Left lung (tissue), 10 donors: Measurements from ENCODE around the gene ME3. TPM values are rescaled to one million over a fixed set of nuclear protein-coding genes. Genes with fewer than 3 reads are reported as not detected.

Experiments
- ATAC-seq: fragments of 200-7000 bp; cut with Tn5 transposase; one replicate; pipeline ENCODE4 v1.9.1; 2020; ENCODE audit warnings: moderate library complexity
- DNase-seq, 4 donors: peaks; one replicate each; pipeline ENCODE4 v3.0.0-alpha.2; 2013 to 2020
- H3K27ac ChIP-seq, 2 donors: fragments of 200-600 bp; sonication (generic) in 1 of 2; one replicate each; pipeline versions ENCODE4 v1.5.0 to v1.8.0; 2020 to 2021
- H3K27me3 ChIP-seq, 2 donors: fragments of 200-600 bp; sonication (generic) in 1 of 2; one replicate each; pipeline versions ENCODE4 v1.5.0 to v1.8.0; 2020 to 2021
- H3K36me3 ChIP-seq, 2 donors: fragments of 200-600 bp; sonication (generic) in 1 of 2; one replicate each; pipeline versions ENCODE4 v1.5.0 to v1.8.0; 2020 to 2021
- H3K4me1 ChIP-seq, 2 donors: fragments of 200-600 bp; one replicate each; pipeline ENCODE4 v1.8.0; 2021
- H3K4me3 ChIP-seq, 2 donors: fragments of 200-600 bp; sonication (generic) in 1 of 2; one replicate each; pipeline versions ENCODE4 v1.5.0 to v1.8.0; 2020 to 2021; ENCODE audit warnings: mild to moderate bottlenecking in 1 of 2
- H3K9me3 ChIP-seq, 2 donors: fragments of 200-600 bp; sonication (generic) in 1 of 2; one replicate each; pipeline versions ENCODE4 v1.5.0 to v1.8.0; 2020 to 2021
- intact Hi-C, 2 donors: fragments of 100-400 bp; cut with DNase I; formaldehyde crosslinking; loops; one replicate each; pipeline versions ENCODE4 v1.11.2 to v1.14.2; 2022
- polyA plus RNA-seq, 6 donors: library from polyadenylated mRNA; unstranded; fragments of 120-200 nt; gene quantifications; one replicate each; pipeline ENCODE4 v1.2.1, GENCODE V29; 2013; ENCODE audit not compliant: insufficient read length in 6 of 6
- total RNA-seq, 2 donors: library from RNA; stranded (reverse); fragmentation: NEBNext Ultra II Directional; extraction: Animal tissue kit (Norgen Biotek cat#: 25700); gene quantifications; one replicate each; pipeline ENCODE4 v1.2.1, GENCODE V29; 2021
- TF ChIP-seq, protein P1 (sequence below), 2 donors: fragments of 200-600 bp; sonication (generic) in 1 of 2; IDR thresholded peaks; one replicate each; pipeline versions ENCODE4 v1.5.0 to v1.8.0; 2021; ENCODE audit warnings: antibody characterized with exemption in 2 of 2
- donor health status: DM: no; HTN: yes; CAD: no.
- donor health status: DM: no; HTN: no; CAD: no.

ME3 gene
- total and polyA plus RNA-seq, 8 donors, result 21.6 to 44.6 (median 30.5) TPM

DNA sequence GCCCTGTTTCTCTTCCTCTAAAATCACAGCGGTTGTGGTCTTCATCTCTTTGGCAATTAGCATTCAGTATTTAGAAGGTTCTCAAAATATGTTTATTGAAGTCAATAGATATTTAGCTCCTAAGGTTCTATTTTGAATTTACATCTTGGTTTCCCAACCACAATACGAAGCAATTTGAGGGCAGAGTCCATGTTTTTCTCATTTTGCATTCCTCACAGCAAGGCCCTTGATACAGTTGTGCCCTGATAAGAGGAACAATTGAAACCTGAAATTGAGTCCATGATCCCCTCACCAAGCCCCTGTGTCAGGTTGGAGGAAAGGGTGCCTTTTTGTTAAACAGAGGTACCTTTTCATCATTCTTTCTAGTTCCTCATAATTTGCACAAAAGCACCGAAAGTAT is 166.2 kb downstream of the ME3 start:
- Histone ChIP-seq H3K4me3 (no peak overlapping the region), H3K36me3 (no peaks in the 10 kb centered on the region), H3K9me3 (no peaks in the 10 kb centered on the region), H3K27ac (no peak overlapping the region), H3K4me1 (peaks cover 0 to 8% of the 10 kb centered on the region in 2 donors), H3K27me3 (no peaks in the 10 kb centered on the region)
- ATAC-seq, result no peak
- DNase-seq, result no peak
- intact Hi-C loops, result no loop called here
- TF ChIP-seq, protein P1, sequence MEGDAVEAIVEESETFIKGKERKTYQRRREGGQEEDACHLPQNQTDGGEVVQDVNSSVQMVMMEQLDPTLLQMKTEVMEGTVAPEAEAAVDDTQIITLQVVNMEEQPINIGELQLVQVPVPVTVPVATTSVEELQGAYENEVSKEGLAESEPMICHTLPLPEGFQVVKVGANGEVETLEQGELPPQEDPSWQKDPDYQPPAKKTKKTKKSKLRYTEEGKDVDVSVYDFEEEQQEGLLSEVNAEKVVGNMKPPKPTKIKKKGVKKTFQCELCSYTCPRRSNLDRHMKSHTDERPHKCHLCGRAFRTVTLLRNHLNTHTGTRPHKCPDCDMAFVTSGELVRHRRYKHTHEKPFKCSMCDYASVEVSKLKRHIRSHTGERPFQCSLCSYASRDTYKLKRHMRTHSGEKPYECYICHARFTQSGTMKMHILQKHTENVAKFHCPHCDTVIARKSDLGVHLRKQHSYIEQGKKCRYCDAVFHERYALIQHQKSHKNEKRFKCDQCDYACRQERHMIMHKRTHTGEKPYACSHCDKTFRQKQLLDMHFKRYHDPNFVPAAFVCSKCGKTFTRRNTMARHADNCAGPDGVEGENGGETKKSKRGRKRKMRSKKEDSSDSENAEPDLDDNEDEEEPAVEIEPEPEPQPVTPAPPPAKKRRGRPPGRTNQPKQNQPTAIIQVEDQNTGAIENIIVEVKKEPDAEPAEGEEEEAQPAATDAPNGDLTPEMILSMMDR (IDR thresholded peaks at IDR 0.05), result no peak

DNA sequence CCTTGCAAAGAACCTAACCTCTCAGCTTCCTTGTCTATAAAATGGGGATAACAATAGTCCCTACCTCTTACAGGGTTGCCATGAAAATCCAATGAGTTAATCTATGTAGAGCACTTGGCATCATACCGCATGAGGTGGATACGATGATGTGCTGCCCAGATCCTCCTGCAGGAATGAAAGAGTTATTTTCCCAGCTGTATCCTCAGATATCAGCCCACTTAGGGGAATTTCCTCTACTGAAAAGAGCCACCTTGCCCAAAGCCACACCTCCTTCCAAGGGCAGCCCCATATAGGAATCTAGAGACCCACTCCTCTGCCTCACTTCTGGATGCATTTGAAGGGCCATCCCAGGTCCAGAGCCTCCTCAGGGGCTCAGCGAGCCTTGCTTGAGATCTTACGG is 169.3 kb downstream of the ME3 start:
- no peak overlapping the region for H3K4me3 ChIP-seq
- H3K4me1 ChIP-seq, result no peaks in the 10 kb centered on the region
- ATAC-seq (no peak), DNase-seq (no peak)
- intact Hi-C loops, result no loop called here
- H3K27ac ChIP-seq, result no peak overlapping the region
- TF ChIP-seq, protein P1 (IDR thresholded peaks at IDR 0.05), result no peak
- H3K36me3 ChIP-seq, result no peaks in the 10 kb centered on the region
- no peaks in the 10 kb centered on the region for H3K27me3 ChIP-seq
- H3K9me3 ChIP-seq, result no peaks in the 10 kb centered on the region

DNA sequence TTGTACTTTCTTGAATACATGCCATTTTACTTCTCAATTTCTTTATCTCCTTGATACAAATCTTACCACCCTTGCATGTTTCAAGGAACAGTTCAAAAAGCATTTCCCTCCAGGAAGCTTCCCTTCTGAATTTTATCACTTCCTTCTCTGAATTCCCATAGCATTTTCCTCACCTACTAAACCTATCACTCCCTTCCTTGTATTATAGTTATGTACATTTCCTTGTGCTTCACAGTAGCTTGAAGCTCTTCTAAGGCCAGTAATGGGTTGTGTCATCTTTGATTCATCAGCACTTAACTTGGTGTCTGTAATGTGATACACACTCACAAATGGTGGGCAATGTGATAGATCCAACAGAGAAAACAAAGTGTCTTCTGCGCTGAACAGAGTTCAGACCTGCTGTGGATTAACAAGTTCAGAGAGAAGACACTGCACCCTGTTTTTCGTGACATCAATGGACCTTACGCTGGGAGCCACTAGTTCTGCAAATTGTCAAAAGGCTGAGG is 170.2 kb downstream of the ME3 start:
- TF ChIP-seq, protein P1 (IDR thresholded peaks at IDR 0.05), result no peak
- Histone ChIP-seq H3K4me1 (no peaks in the 10 kb centered on the region), H3K36me3 (no peaks in the 10 kb centered on the region), H3K27ac (no peak overlapping the region), H3K9me3 (no peaks in the 10 kb centered on the region), H3K4me3 (no peak overlapping the region), H3K27me3 (no peaks in the 10 kb centered on the region)
- DNase-seq (no peak), ATAC-seq (no peak)
- intact Hi-C loops, result no loop called here

DNA sequence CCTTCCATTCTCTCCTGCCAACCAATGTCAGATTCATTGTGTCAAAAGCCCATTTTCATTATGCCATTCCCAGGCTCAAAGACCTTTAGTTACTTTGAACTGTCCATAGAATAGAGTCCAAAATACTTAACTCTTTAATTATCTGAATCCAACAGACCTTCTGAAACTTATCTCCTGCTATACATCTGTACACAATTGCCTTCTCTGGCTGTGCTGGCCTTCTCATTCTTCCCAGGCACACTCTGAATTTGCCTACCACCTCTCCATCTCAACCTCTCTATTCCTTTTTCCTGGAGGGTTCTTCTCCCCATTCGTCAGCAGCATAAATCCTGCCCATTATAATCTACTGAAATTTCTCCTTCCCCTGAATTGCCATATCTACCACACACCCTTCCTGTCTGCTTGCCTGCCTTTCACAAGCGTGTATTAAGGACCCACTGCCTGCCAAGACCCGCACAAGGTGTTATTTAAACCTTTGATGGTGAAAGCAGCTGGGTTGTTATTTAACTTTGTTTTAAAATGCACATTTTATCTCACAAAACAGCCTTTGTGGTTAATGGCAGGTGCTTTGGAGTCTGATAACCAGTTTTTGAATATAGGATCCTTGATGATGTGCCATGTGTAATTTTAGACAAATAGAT is 171.8 kb downstream of the ME3 start:
- H3K9me3 ChIP-seq, result no peaks in the 10 kb centered on the region
- TF ChIP-seq, protein P1 (IDR thresholded peaks at IDR 0.05), result no peak
- DNase-seq (no peak), ATAC-seq (no peak)
- H3K4me1 ChIP-seq, result no peaks in the 10 kb centered on the region
- H3K27ac ChIP-seq, result no peak overlapping the region
- no peaks in the 10 kb centered on the region for H3K27me3 ChIP-seq
- no peaks in the 10 kb centered on the region for H3K36me3 ChIP-seq
- no peak overlapping the region for H3K4me3 ChIP-seq
- intact Hi-C loops, result no loop called here

DNA sequence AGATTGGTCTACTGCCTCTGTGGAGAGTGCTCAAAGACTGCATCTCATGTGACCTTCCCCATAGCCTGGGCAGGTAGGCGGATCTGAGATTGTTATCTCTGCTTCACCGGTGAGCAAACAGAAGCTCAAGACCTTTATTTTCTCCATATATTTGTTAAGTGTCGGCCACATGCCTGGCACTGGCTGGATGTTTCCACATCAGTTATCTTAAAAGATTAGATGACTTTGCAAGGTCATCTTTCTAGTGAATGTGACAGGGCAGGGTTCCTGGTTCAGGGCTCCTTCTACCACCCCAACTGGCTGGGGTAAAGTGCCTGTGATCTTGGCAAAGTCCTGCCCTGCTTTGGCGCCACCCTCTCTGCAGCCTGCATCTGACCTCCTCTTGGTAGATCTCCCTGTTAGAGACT is 172.7 kb downstream of the ME3 start:
- Histone ChIP-seq H3K27me3 (no peaks in the 10 kb centered on the region), H3K4me1 (no peaks in the 10 kb centered on the region), H3K27ac (no peak overlapping the region), H3K4me3 (no peak overlapping the region), H3K36me3 (no peaks in the 10 kb centered on the region), H3K9me3 (no peaks in the 10 kb centered on the region)
- DNase-seq, result no peak
- peak; percentile 16 for ATAC-seq
- TF ChIP-seq, protein P1 (IDR thresholded peaks at IDR 0.05), result no peak
- intact Hi-C loops, result no loop called here
